Measurements from ENCODE around the gene GLG1. TPM values are rescaled to one million over a fixed set of nuclear protein-coding genes. Genes with fewer than 3 reads are reported as not detected.
A peak's percentile ranks its signal among the peaks of the same experiment; 100 is the strongest.

GLG1 gene
- total RNA-seq, 1 experiment from 2014 or later = 99.1 TPM

GRCh38 chr16:74651841-74652240 lies 44.9 kb upstream of the GLG1 start:
- Mint-ChIP-seq H3K27ac (ENCODE audit: low read depth, unreplicated experiment) (no peak overlapping the region), H3K9me3 (ENCODE audit: unreplicated experiment) (no peaks in the 10 kb centered on the region), H3K4me1 (ENCODE audit: insufficient read depth, unreplicated experiment) (peaks cover 24% of the 10 kb centered on the region), H3K27me3 (ENCODE audit: insufficient read depth, unreplicated experiment) (no peaks in the 10 kb centered on the region), H3K4me3 (ENCODE audit: unreplicated experiment) (no peak overlapping the region), H3K36me3 (ENCODE audit: insufficient read depth, unreplicated experiment) (peaks cover 62% of the 10 kb centered on the region)
- ChIA-PET CTCF (interaction anchor here (0.7 to 2.9 kb wide), 24 partner anchors 7 to 351 kb away, joined by 3 to 17 read pairs (median 4); partner anchors contain the start of gene GLG1), POLR2A (interaction anchor here (0.7 to 2.7 kb wide), 4 partner anchors 12 to 178 kb away, joined by 3 to 13 read pairs (median 7); partner anchors contain the start of genes MLKL and RFWD3)
- no peak for DNase-seq (ENCODE audit: unreplicated experiment)
- no TSS peak for BruUV-seq (replicated peaks)
- no peak for TF ChIP-seq CTCF (IDR thresholded peaks at IDR 0.05; ENCODE audit: unreplicated experiment)
- intact Hi-C loops (cut with micrococcal nuclease) = no loop called here

- POLR2A ChIA-PET = interaction anchor here (0.7 to 2.7 kb wide), 4 partner anchors 11 to 49 kb away, joined by 3 to 13 read pairs (median 7); partner anchors contain the start of genes MLKL and RFWD3
- H3K36me3 Mint-ChIP-seq (ENCODE audit: insufficient read depth, unreplicated experiment) = peaks cover 63% of the 10 kb centered on the region
- peak; percentile 55 for TF ChIP-seq CTCF (IDR thresholded peaks at IDR 0.05; ENCODE audit: unreplicated experiment)
These were observed 44.2 kb upstream of the GLG1 start for GRCh38 chr16:74650966-74651567.

GRCh38 chr16:74649839-74650504 lies 43.1 kb upstream of the GLG1 start:
- intact Hi-C loops (cut with micrococcal nuclease) = no loop called here

More at GRCh38 chr16:74650966-74651567, 44.2 kb upstream of the GLG1 start:
- Mint-ChIP-seq H3K9me3 (ENCODE audit: unreplicated experiment) (no peaks in the 10 kb centered on the region), H3K4me1 (ENCODE audit: insufficient read depth, unreplicated experiment) (peaks cover 24% of the 10 kb centered on the region), H3K4me3 (ENCODE audit: unreplicated experiment) (no peak overlapping the region), H3K27me3 (ENCODE audit: insufficient read depth, unreplicated experiment) (no peaks in the 10 kb centered on the region), H3K27ac (ENCODE audit: low read depth, unreplicated experiment) (no peak overlapping the region)
- DNase-seq (ENCODE audit: unreplicated experiment) = peak; percentile 8
- no TSS peak for BruUV-seq (replicated peaks)
- intact Hi-C loops (cut with micrococcal nuclease) = no loop called here
- CTCF ChIA-PET = interaction anchor here (0.6 to 2.9 kb wide), 28 partner anchors 8 to 447 kb away, joined by 3 to 17 read pairs (median 4); partner anchors contain the start of gene GLG1

More at GRCh38 chr16:74649839-74650504, 43.1 kb upstream of the GLG1 start:
- Mint-ChIP-seq H3K4me3 (ENCODE audit: unreplicated experiment) (no peak overlapping the region), H3K36me3 (ENCODE audit: insufficient read depth, unreplicated experiment) (peaks cover 70% of the 10 kb centered on the region), H3K9me3 (ENCODE audit: unreplicated experiment) (no peaks in the 10 kb centered on the region), H3K4me1 (ENCODE audit: insufficient read depth, unreplicated experiment) (peaks cover 24% of the 10 kb centered on the region), H3K27me3 (ENCODE audit: insufficient read depth, unreplicated experiment) (no peaks in the 10 kb centered on the region), H3K27ac (ENCODE audit: low read depth, unreplicated experiment) (no peak overlapping the region)
- no peak for DNase-seq (ENCODE audit: unreplicated experiment)
- TF ChIP-seq CTCF (IDR thresholded peaks at IDR 0.05; ENCODE audit: unreplicated experiment) = no peak
- CTCF ChIA-PET = interaction anchor here (0.6 to 2.9 kb wide), 10 partner anchors 9 to 497 kb away, joined by 3 to 11 read pairs (median 6); no protein-coding TSS in a partner anchor
- no TSS peak for BruUV-seq (replicated peaks)
- POLR2A ChIA-PET = interaction anchor here (0.7 to 0.9 kb wide), 2 partner anchors 15 to 17 kb away, joined by 3 read pairs; partner anchors contain the start of gene RFWD3

Measured in MCF 10A (cell line).